Fibroblast of pulmonary artery (primary cell): ENCODE measurements around the gene CRYBB3.

Experiments
- DNase-seq: peaks from one replicate; pipeline ENCODE4 v3.0.0-alpha.2; 2010; ENCODE audit warnings: low read depth
- H3K4me3 ChIP-seq: replicated peaks from 2 replicates; pipeline ENCODE4 v1.5.1; 2011; ENCODE audit warnings: low read depth, mild to moderate bottlenecking, control low read depth, low read length, moderate library complexity
- CTCF ChIP-seq: IDR thresholded peaks from 2 replicates; pipeline ENCODE4 v1.5.1; 2011; ENCODE audit warnings: mild to moderate bottlenecking, control low read depth, low read length, inconsistent platforms; ENCODE audit errors: missing control alignments

The CRYBB3 gene

GRCh38 chr22:25199731-25200520, at the start of gene CRYBB3:
Gene CRYBB3, plus strand, starts transcription at chr22:25199858. Its CDS starts 1,539 bp downstream, at chr22:25201397.
- no peak within 1 kb of the TSS for H3K4me3 ChIP-seq
- no peak for TF ChIP-seq CTCF

DNA sequence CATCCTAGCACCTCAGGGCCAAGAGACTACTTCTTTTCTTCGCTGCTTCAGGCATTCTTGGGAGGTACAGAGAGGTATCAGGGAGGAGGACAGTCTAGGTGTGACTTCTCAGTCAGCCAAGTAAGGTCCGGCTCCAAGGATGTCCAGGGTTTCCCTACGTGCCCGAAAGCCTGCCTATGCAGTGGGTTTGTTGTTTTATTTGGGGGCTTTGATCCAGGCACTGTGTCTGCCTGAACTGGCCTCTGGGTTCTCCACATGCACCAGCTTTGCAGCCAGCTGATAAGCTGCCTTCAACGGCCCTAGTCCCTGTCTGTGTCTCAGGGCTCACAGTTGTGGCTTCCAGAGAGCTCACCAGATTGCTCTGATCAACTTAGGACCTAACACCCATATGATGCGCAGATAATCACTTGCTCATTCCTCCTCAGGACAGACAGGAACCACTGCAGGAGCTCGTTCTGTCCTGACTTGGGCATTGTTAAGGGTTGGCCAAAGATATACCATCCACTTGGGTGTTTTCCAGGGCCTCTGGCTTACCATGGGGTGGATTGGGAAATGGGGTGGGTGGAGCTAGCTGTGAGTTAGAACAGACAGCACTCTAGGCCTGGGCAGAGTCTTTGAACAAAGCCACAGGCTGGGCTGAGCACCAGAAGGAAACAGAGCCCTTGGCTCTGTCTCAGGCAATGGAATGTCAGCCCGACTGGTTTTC, 45.5 kb upstream of the CRYBB3 start:
- TF ChIP-seq CTCF, result no peak
- no peak overlapping the region for H3K4me3 ChIP-seq
- DNase-seq, result peak; percentile 90

More at GRCh38 chr22:25199731-25200520, at the start of gene CRYBB3:
- no peak for DNase-seq

GRCh38 chr22:25154667-25154999, 45.0 kb upstream of the CRYBB3 start:
- no peak for DNase-seq
- no peak for TF ChIP-seq CTCF
- no peak overlapping the region for H3K4me3 ChIP-seq

DNA sequence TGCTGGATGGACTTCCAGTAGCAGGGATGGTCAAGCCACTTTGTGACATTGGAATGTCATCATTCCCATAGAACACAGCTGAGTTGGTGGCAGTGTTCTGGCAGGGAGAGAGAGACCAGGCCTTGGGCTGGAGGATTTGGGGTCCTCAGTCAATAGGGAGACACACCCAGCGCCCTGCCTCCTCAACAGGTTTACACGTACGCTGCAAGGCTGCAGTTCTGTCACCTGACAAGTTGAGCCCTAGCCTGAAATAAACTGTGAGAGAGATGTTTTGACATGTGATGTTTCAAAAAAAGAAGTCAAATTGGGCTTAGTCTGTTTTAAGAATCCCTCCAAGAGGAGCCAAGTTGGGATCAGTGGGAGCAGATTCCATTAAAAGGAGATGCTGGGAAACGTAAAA, 42.9 kb upstream of the CRYBB3 start:
- TF ChIP-seq CTCF, result no peak
- H3K4me3 ChIP-seq, result no peak overlapping the region
- no peak for DNase-seq

GRCh38 chr22:25159028-25159427, 40.6 kb upstream of the CRYBB3 start:
- TF ChIP-seq CTCF, result no peak
- no peak for DNase-seq

GRCh38 chr22:25160120-25160996, 39.3 kb upstream of the CRYBB3 start:
- no peak for TF ChIP-seq CTCF
- no peak for DNase-seq
- no peak overlapping the region for H3K4me3 ChIP-seq

More at GRCh38 chr22:25159028-25159427, 40.6 kb upstream of the CRYBB3 start:
- no peak overlapping the region for H3K4me3 ChIP-seq
